ENCODE data around the gene GRB14. TPM values are rescaled to one million over a fixed set of nuclear protein-coding genes. Genes with fewer than 3 reads are reported as not detected.
A peak's percentile ranks its signal among the peaks of the same experiment; 100 is the strongest.

GRB14 gene
- total RNA-seq, 1 donor from 2014 or later: 8.9 TPM

DNA sequence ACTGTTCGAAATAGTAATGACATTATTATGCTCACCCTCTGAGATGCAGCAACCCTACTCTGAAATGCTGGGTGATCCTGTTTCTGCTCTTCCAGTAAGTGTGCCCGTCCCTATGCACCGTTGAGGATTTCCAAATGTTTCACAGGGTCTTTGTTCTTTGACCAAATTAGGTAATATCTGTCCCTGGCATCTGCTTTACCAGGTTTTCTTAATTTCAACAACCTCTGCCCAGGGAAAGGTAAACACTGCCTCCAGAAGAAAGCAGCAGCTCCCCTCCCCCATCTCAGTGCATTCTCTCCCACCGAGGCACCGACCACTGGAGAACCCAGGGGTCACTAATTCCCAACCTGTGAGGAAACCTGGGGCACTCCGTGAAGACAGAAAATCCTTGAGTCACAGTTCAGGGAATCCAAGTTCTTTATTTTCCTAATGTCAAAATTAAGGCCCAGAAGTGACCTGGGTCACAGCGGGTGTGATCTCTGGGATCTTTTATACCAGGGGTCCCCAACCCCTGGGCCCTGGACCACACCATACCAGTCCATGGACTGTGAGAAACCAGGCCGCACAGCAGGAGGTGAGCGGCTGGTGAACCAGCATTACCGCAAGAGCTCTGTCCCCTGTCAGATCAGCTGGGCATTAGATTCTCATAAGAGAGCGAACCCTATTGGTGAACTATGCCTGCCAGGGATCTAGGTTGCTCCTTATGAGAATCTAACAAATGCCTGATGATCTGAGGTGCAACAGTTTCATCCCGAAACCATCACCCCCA is 1.2 kb upstream of the GRB14 start:
- H3K4me1 ChIP-seq: no peaks in the 10 kb centered on the region
- H3K27ac ChIP-seq: no peak overlapping the region
- no peaks in the 10 kb centered on the region for H3K9me3 ChIP-seq
- intact Hi-C loops (cut with DNase I): no loop called here
- H3K4me3 ChIP-seq: no peak overlapping the region
- DNase-seq (no peak), ATAC-seq (no peak)
- H3K27me3 ChIP-seq: peaks cover 6% of the 10 kb centered on the region
- TF ChIP-seq, protein P1, sequence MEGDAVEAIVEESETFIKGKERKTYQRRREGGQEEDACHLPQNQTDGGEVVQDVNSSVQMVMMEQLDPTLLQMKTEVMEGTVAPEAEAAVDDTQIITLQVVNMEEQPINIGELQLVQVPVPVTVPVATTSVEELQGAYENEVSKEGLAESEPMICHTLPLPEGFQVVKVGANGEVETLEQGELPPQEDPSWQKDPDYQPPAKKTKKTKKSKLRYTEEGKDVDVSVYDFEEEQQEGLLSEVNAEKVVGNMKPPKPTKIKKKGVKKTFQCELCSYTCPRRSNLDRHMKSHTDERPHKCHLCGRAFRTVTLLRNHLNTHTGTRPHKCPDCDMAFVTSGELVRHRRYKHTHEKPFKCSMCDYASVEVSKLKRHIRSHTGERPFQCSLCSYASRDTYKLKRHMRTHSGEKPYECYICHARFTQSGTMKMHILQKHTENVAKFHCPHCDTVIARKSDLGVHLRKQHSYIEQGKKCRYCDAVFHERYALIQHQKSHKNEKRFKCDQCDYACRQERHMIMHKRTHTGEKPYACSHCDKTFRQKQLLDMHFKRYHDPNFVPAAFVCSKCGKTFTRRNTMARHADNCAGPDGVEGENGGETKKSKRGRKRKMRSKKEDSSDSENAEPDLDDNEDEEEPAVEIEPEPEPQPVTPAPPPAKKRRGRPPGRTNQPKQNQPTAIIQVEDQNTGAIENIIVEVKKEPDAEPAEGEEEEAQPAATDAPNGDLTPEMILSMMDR (IDR thresholded peaks at IDR 0.05): no peak
- no peaks in the 10 kb centered on the region for H3K36me3 ChIP-seq

DNA sequence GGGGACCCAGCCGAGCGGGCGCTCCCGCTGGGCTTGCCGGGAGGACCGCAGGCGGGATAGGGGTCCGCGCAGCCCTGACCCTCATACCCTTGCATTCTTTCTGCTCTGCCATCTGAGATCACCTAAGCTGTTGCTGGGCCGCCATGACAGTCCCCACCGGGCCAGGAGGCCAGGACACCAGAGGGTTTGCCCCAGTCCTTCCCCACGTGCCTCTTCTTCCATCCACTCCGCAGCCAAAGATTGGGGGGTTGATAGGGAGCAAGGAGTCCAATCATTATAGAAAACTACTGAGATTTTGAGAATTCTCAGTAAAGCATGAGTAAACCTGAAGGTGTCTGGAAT is 453 bp upstream of the GRB14 start:
- Histone ChIP-seq H3K36me3 (no peaks in the 10 kb centered on the region), H3K27me3 (peaks cover 6% of the 10 kb centered on the region), H3K9me3 (no peaks in the 10 kb centered on the region), H3K4me1 (no peaks in the 10 kb centered on the region), H3K27ac (no peak overlapping the region), H3K4me3 (peak overlapping the region; percentile 57)
- TF ChIP-seq, protein P1 (IDR thresholded peaks at IDR 0.05): no peak
- DNase-seq: no peak
- intact Hi-C loops (cut with DNase I): no loop called here
- ATAC-seq: peak; percentile 35

DNA sequence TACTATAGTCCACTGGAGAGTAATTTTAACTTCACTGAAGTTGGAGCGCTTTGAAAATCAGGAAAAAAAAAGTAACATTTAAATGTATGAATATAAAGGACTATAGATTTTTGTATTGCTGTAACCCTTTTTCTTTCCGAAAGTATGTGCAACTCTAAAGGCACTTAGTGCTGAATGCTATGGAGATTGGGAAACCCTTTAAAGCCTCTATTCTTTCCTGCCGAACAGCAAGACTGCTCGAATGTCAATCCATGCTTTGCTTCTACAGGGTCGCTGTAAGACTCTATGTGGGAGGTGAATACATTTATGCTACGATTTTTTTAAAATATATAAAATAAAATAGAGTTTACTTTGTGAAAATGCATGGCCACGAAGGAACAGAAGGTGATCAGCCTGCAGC is 825 bp downstream of the GRB14 start:
- Histone ChIP-seq H3K4me3 (peak overlapping the region; percentile 57), H3K27ac (no peak overlapping the region), H3K4me1 (no peaks in the 10 kb centered on the region), H3K27me3 (peaks cover 6% of the 10 kb centered on the region), H3K36me3 (no peaks in the 10 kb centered on the region), H3K9me3 (no peaks in the 10 kb centered on the region)
- intact Hi-C loops (cut with DNase I): no loop called here
- TF ChIP-seq, protein P1 (IDR thresholded peaks at IDR 0.05): no peak
- no peak for ATAC-seq
- no peak for DNase-seq

DNA sequence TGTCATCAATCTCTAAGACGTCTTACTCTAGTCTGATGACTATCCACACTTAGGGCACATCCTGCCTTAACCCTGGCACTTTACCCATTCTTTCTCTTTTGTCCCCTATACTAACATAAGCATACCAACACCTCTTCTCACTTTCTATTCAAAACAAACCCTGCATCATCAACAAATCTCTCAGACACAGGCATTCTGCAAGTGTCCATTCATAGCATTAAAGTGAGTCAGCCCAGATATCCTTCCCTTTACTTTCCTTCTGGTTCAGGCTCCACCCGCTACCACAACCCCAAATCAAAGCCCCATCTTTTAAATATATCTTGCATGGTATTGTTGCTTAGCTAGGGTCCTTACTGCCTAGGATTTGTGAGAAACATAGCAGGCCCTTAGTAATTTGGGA is 3.8 kb downstream of the GRB14 start:
- no peaks in the 10 kb centered on the region for H3K4me1 ChIP-seq
- TF ChIP-seq, protein P1 (IDR thresholded peaks at IDR 0.05): no peak
- DNase-seq: no peak
- H3K36me3 ChIP-seq: no peaks in the 10 kb centered on the region
- no peaks in the 10 kb centered on the region for H3K9me3 ChIP-seq
- H3K27me3 ChIP-seq: peaks cover 6% of the 10 kb centered on the region
- intact Hi-C loops (cut with DNase I): no loop called here
- no peak for ATAC-seq
- no peak overlapping the region for H3K4me3 ChIP-seq
- no peak overlapping the region for H3K27ac ChIP-seq

DNA sequence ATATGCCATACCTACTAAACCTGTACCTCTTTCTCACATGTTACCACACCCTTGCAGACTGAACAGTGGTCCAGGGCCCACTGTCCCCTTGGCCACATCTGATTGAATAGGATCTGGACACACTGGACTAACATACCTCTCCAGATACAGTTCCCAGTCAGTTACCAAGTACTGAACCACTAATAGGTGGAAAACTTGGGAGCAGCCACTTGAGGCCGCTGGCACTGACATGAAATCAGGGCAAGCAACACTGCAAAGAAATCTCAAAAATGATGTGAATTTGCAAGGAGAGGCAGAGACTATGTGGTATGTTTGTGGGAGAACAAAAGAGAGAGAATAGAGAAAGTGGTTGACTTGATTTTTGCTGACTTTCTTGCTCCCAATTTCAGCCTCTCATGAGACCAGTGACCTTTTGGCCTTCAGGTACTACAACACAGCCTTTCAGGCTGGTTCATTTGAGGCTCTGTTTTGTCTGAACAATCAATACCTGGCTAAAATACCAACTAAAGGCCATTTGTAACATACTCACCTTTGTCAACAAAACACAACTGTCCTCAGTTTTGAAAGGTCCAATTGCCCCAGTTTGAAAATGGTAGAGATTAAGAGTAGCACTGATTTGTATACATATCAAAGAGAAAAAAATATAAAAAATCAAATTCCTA is 7.8 kb downstream of the GRB14 start:
- no peaks in the 10 kb centered on the region for H3K9me3 ChIP-seq
- H3K4me1 ChIP-seq: no peaks in the 10 kb centered on the region
- H3K27me3 ChIP-seq: no peaks in the 10 kb centered on the region
- ATAC-seq: peak; percentile 39
- TF ChIP-seq, protein P1 (IDR thresholded peaks at IDR 0.05): no peak
- H3K36me3 ChIP-seq: no peaks in the 10 kb centered on the region
- DNase-seq: no peak
- H3K27ac ChIP-seq: no peak overlapping the region
- H3K4me3 ChIP-seq: no peak overlapping the region
- intact Hi-C loops (cut with DNase I): no loop called here

Measured in upper lobe of right lung (tissue), 1 donor.